Lower leg skin (tissue), 4 donors: ENCODE results near the gene GPN2. TPM values are rescaled to one million over a fixed set of nuclear protein-coding genes. Genes with fewer than 3 reads are reported as not detected.
"Not testable (repeated sequence)": the region's sequence is repeated elsewhere in the genome, so short reads cannot be mapped to it uniquely, and the experiment has no call there.

Experiments
- DNase-seq, 2 donors: peaks; one replicate each; pipeline ENCODE4 v3.0.0-alpha.2; 2019; ENCODE audit warnings: low spot score in 2 of 2
- H3K4me3 ChIP-seq: fragments of 200-600 bp; sonication (generic); 2 replicates; pipeline ENCODE4 v1.5.1; 2017; ENCODE audit warnings: mild to moderate bottlenecking, low read depth; ENCODE audit not compliant: poor library complexity, severe bottlenecking
- CTCF ChIP-seq, 3 donors: fragments of 450-650 bp; IDR thresholded peaks; one replicate each; pipeline ENCODE4 v1.5.1; 2016; ENCODE audit warnings: antibody characterized with exemption in 3 of 3, mild to moderate bottlenecking in 3 of 3, moderate library complexity in 2 of 3
- POLR2A ChIP-seq, 2 donors: fragments of 450-650 bp; IDR thresholded peaks; one replicate each; pipeline ENCODE4 v1.6.1; 2016 to 2017; ENCODE audit warnings: antibody characterized with exemption in 2 of 2, mild to moderate bottlenecking in 1 of 2, moderate library complexity in 1 of 2
- whole genome bisulfite sequencing, 2 donors: methylation state at CpG; one replicate each; pipeline ENCODE4 v1.1.5; 2018; 5-methylcytosine and 5-hydroxymethylcytosine counted together
- intact Hi-C: fragments of 100-400 bp; cut with DNase I; formaldehyde crosslinking; loops from one replicate; pipeline ENCODE4 v1.15.0; 2023; ENCODE audit warnings: low total_unique reads
- total RNA-seq, 4 donors: library from RNA; depleted of rRNA; stranded (reverse); fragments of >200 nt; gene quantifications; one replicate each; pipeline ENCODE4 v1.1.0, GENCODE V29; 2016

The GPN2 gene
- total RNA-seq, 4 donors from 2014 or later: 12.3 to 24.5 (median 16.4) TPM

- no peak for DNase-seq
- no peak overlapping the region for H3K4me3 ChIP-seq
- 92 to 95% methylated on average over 1 of the region's 1 CpG for WGBS, 2 donors
- intact Hi-C loops: no loop called here
- no peak for TF ChIP-seq CTCF (IDR thresholded peaks at IDR 0.05)
- no peak for TF ChIP-seq POLR2A (IDR thresholded peaks at IDR 0.05)
Measured at GRCh38 chr1:26839339-26839722, 50.8 kb downstream of the GPN2 start.

- intact Hi-C loops: no loop called here
- 81 to 84% methylated on average over 8 of the region's 8 CpGs for WGBS, 2 donors
- TF ChIP-seq CTCF (IDR thresholded peaks at IDR 0.05) (no peak), POLR2A (IDR thresholded peaks at IDR 0.05) (no peak)
Measured at GRCh38 chr1:26838474-26839338, 51.4 kb downstream of the GPN2 start.

GRCh38 chr1:26837665-26838064, 52.4 kb downstream of the GPN2 start:
- DNase-seq, H3K4me3 ChIP-seq, intact Hi-C loops: not testable (repeated sequence)
- WGBS, 2 donors: 91 to 93% methylated on average over 5 of the region's 5 CpGs

More at GRCh38 chr1:26838474-26839338, 51.4 kb downstream of the GPN2 start:
- no peak for DNase-seq
- H3K4me3 ChIP-seq: no peak overlapping the region

- intact Hi-C loops: no loop called here
- 81 to 85% methylated on average over 23 of the region's 23 CpGs for WGBS, 2 donors
- no peak for DNase-seq
Measured at GRCh38 chr1:26833432-26834405, 56.4 kb downstream of the GPN2 start.

GRCh38 chr1:26832249-26832960, 57.7 kb downstream of the GPN2 start:
- intact Hi-C loops: no loop called here
- no peak overlapping the region for H3K4me3 ChIP-seq
- TF ChIP-seq CTCF (IDR thresholded peaks at IDR 0.05) (no peak), POLR2A (IDR thresholded peaks at IDR 0.05) (no peak)
- DNase-seq: no peak
- WGBS, 2 donors: 83 to 87% methylated on average over 16 of the region's 16 CpGs

More at GRCh38 chr1:26833432-26834405, 56.4 kb downstream of the GPN2 start:
- no peak for TF ChIP-seq CTCF (IDR thresholded peaks at IDR 0.05)
- no peak for TF ChIP-seq POLR2A (IDR thresholded peaks at IDR 0.05)
- no peak overlapping the region for H3K4me3 ChIP-seq
